ENCODE results near the gene CCNF. TPM values are rescaled to one million over a fixed set of nuclear protein-coding genes. Genes with fewer than 3 reads are reported as not detected.

CCNF gene
- total RNA-seq, 1 donor from 2014 or later: 48.9 TPM

- H3K36me3 Mint-ChIP-seq (ENCODE audit: low read depth): no peaks in the 10 kb centered on the region
- H3K4me3 Mint-ChIP-seq (ENCODE audit: low read depth): no peak overlapping the region
- H3K9me3 Mint-ChIP-seq: no peaks in the 10 kb centered on the region
- H3K27me3 Mint-ChIP-seq (ENCODE audit: low read depth): peaks cover 1% of the 10 kb centered on the region
- intact Hi-C loops (cut with micrococcal nuclease): no loop called here
- peaks cover 2% of the 10 kb centered on the region for H3K4me1 Mint-ChIP-seq (ENCODE audit: low read depth)
- DNase-seq (ENCODE audit: low spot score): no peak
- no peak overlapping the region for H3K27ac Mint-ChIP-seq
Observed at GRCh38 chr16:2420035-2420434, 9.2 kb upstream of the CCNF start.

- Mint-ChIP-seq H3K27ac (no peak overlapping the region), H3K9me3 (no peaks in the 10 kb centered on the region), H3K36me3 (ENCODE audit: low read depth) (no peaks in the 10 kb centered on the region), H3K27me3 (ENCODE audit: low read depth) (peaks cover 1% of the 10 kb centered on the region), H3K4me3 (ENCODE audit: low read depth) (no peak overlapping the region), H3K4me1 (ENCODE audit: low read depth) (peaks cover 7% of the 10 kb centered on the region)
- intact Hi-C loops (cut with micrococcal nuclease): no loop called here
- no peak for DNase-seq (ENCODE audit: low spot score)
Observed at GRCh38 chr16:2422123-2422867, 7.0 kb upstream of the CCNF start.

- Mint-ChIP-seq H3K9me3 (no peaks in the 10 kb centered on the region), H3K36me3 (ENCODE audit: low read depth) (no peaks in the 10 kb centered on the region), H3K4me1 (ENCODE audit: low read depth) (peaks cover 16% of the 10 kb centered on the region), H3K4me3 (ENCODE audit: low read depth) (no peak overlapping the region), H3K27ac (no peak overlapping the region), H3K27me3 (ENCODE audit: low read depth) (peaks cover 1% of the 10 kb centered on the region)
- DNase-seq (ENCODE audit: low spot score): no peak
- intact Hi-C loops (cut with micrococcal nuclease): loop anchor here (5.0 kb wide), 1 partner anchor 157 kb away; the partner anchor contains the start of gene RNPS1
Observed at GRCh38 chr16:2424061-2425007, 4.9 kb upstream of the CCNF start.

- DNase-seq (ENCODE audit: low spot score): no peak
- no peak overlapping the region for H3K4me3 Mint-ChIP-seq (ENCODE audit: low read depth)
- intact Hi-C loops (cut with micrococcal nuclease): loop anchor here (5.0 kb wide), 1 partner anchor 158 kb away; the partner anchor contains the start of gene RNPS1
Observed at GRCh38 chr16:2425008-2425518, 4.2 kb upstream of the CCNF start.

GRCh38 chr16:2425825-2426430, 3.3 kb upstream of the CCNF start:
- intact Hi-C loops (cut with micrococcal nuclease): loop anchor here (5.0 kb wide), 1 partner anchor 159 kb away; the partner anchor contains the start of gene RNPS1
- Mint-ChIP-seq H3K4me3 (ENCODE audit: low read depth) (no peak overlapping the region), H3K9me3 (no peaks in the 10 kb centered on the region), H3K36me3 (ENCODE audit: low read depth) (peaks cover 11% of the 10 kb centered on the region), H3K4me1 (ENCODE audit: low read depth) (peaks cover 27% of the 10 kb centered on the region), H3K27ac (no peak overlapping the region), H3K27me3 (ENCODE audit: low read depth) (no peaks in the 10 kb centered on the region)
- no peak for DNase-seq (ENCODE audit: low spot score)

More at GRCh38 chr16:2425008-2425518, 4.2 kb upstream of the CCNF start:
- H3K36me3 Mint-ChIP-seq (ENCODE audit: low read depth): peaks cover 3% of the 10 kb centered on the region
- no peaks in the 10 kb centered on the region for H3K9me3 Mint-ChIP-seq
- peaks cover 18% of the 10 kb centered on the region for H3K4me1 Mint-ChIP-seq (ENCODE audit: low read depth)
- H3K27me3 Mint-ChIP-seq (ENCODE audit: low read depth): peaks cover 1% of the 10 kb centered on the region
- H3K27ac Mint-ChIP-seq: no peak overlapping the region

- H3K27me3 Mint-ChIP-seq (ENCODE audit: low read depth): no peaks in the 10 kb centered on the region
- no peak overlapping the region for H3K27ac Mint-ChIP-seq
- no peak overlapping the region for H3K4me3 Mint-ChIP-seq (ENCODE audit: low read depth)
- peaks cover 28% of the 10 kb centered on the region for H3K4me1 Mint-ChIP-seq (ENCODE audit: low read depth)
- no peak for DNase-seq (ENCODE audit: low spot score)
- no peaks in the 10 kb centered on the region for H3K9me3 Mint-ChIP-seq
- H3K36me3 Mint-ChIP-seq (ENCODE audit: low read depth): peaks cover 17% of the 10 kb centered on the region
- intact Hi-C loops (cut with micrococcal nuclease): loop anchor here (5.0 kb wide), 1 partner anchor 160 kb away; the partner anchor contains the start of gene RNPS1
Observed at GRCh38 chr16:2426941-2427361, 2.3 kb upstream of the CCNF start.

- no peaks in the 10 kb centered on the region for H3K27me3 Mint-ChIP-seq (ENCODE audit: low read depth)
- no peaks in the 10 kb centered on the region for H3K9me3 Mint-ChIP-seq
- peak overlapping the region; percentile 87 for H3K4me3 Mint-ChIP-seq (ENCODE audit: low read depth)
- H3K27ac Mint-ChIP-seq: peak overlapping the region; percentile 30
- intact Hi-C loops (cut with micrococcal nuclease): loop anchor here (5.0 kb wide), 1 partner anchor 160 kb away; the partner anchor contains the start of gene RNPS1
- H3K4me1 Mint-ChIP-seq (ENCODE audit: low read depth): peaks cover 28% of the 10 kb centered on the region
- DNase-seq (ENCODE audit: low spot score): no peak
- H3K36me3 Mint-ChIP-seq (ENCODE audit: low read depth): peaks cover 22% of the 10 kb centered on the region
Observed at GRCh38 chr16:2427526-2427925, 1.7 kb upstream of the CCNF start.

GRCh38 chr16:2428051-2428783, 1.0 kb upstream of the CCNF start:
- H3K36me3 Mint-ChIP-seq (ENCODE audit: low read depth): peaks cover 29% of the 10 kb centered on the region
- H3K4me3 Mint-ChIP-seq (ENCODE audit: low read depth): peak overlapping the region; percentile 87
- no peaks in the 10 kb centered on the region for H3K27me3 Mint-ChIP-seq (ENCODE audit: low read depth)
- H3K27ac Mint-ChIP-seq: peak overlapping the region; percentile 58
- no peak for DNase-seq (ENCODE audit: low spot score)
- H3K9me3 Mint-ChIP-seq: no peaks in the 10 kb centered on the region
- peaks cover 28% of the 10 kb centered on the region for H3K4me1 Mint-ChIP-seq (ENCODE audit: low read depth)
- intact Hi-C loops (cut with micrococcal nuclease): loop anchor here (2.0 to 5.0 kb wide), 3 partner anchors 85 to 161 kb away; partner anchors contain the start of genes ABCA3, ATP6V0C and RNPS1

- intact Hi-C loops (cut with micrococcal nuclease): loop anchor here (2.0 to 5.0 kb wide), 3 partner anchors 84 to 161 kb away; partner anchors contain the start of genes ABCA3, ATP6V0C and RNPS1
- Mint-ChIP-seq H3K27ac (peak overlapping the region; percentile 58), H3K4me3 (ENCODE audit: low read depth) (peak overlapping the region; percentile 87), H3K27me3 (ENCODE audit: low read depth) (no peaks in the 10 kb centered on the region), H3K9me3 (no peaks in the 10 kb centered on the region), H3K4me1 (ENCODE audit: low read depth) (peaks cover 27% of the 10 kb centered on the region), H3K36me3 (ENCODE audit: low read depth) (peaks cover 34% of the 10 kb centered on the region)
- DNase-seq (ENCODE audit: low spot score): no peak
Observed at GRCh38 chr16:2428784-2429033, 538 bp upstream of the CCNF start.

GRCh38 chr16:2429771-2430663, 770 bp downstream of the CCNF start:
- Mint-ChIP-seq H3K36me3 (ENCODE audit: low read depth) (peaks cover 40% of the 10 kb centered on the region), H3K27me3 (ENCODE audit: low read depth) (no peaks in the 10 kb centered on the region), H3K4me3 (ENCODE audit: low read depth) (peak overlapping the region; percentile 96), H3K27ac (peak overlapping the region; percentile 62), H3K4me1 (ENCODE audit: low read depth) (peaks cover 27% of the 10 kb centered on the region), H3K9me3 (no peaks in the 10 kb centered on the region)
- no peak for DNase-seq (ENCODE audit: low spot score)
- intact Hi-C loops (cut with micrococcal nuclease): loop anchor here (2.0 to 5.0 kb wide), 3 partner anchors 83 to 163 kb away; partner anchors contain the start of genes ABCA3, ATP6V0C and RNPS1

- no peak for DNase-seq (ENCODE audit: low spot score)
- Mint-ChIP-seq H3K36me3 (ENCODE audit: low read depth) (peaks cover 61% of the 10 kb centered on the region), H3K4me3 (ENCODE audit: low read depth) (no peak overlapping the region), H3K27me3 (ENCODE audit: low read depth) (no peaks in the 10 kb centered on the region), H3K9me3 (no peaks in the 10 kb centered on the region), H3K4me1 (ENCODE audit: low read depth) (peaks cover 23% of the 10 kb centered on the region), H3K27ac (no peak overlapping the region)
- intact Hi-C loops (cut with micrococcal nuclease): no loop called here
Observed at GRCh38 chr16:2432286-2432685, 3.0 kb downstream of the CCNF start.

Measured in activated T-helper 2 cell treated with anti-CD3 and anti-CD28 coated beads, Interferon-gamma antibody, Interleukin-2, Interleukin-4, amounts not matched to agents 10 μg/mL and 5 μg/mL and 100 μg/mL, durations not matched to agents 14 hours and 24 hours and 36 hours (primary cell).